Ishikawa (cell line): ENCODE results near the gene C10orf105.

Experiments used
- CEBPB ChIP-seq: IDR thresholded peaks from 2 replicates; pipeline ENCODE4 v1.6.1; 2012
- CREB1 ChIP-seq: IDR thresholded peaks from 2 replicates; pipeline ENCODE4 v1.6.1; 2012; ENCODE audit warnings: low read depth
- EGR1 ChIP-seq: IDR thresholded peaks from 2 replicates; pipeline ENCODE4 v1.6.1; 2012
- EP300 ChIP-seq: IDR thresholded peaks from 2 replicates; pipeline ENCODE4 v1.6.1; 2012; ENCODE audit warnings: borderline replicate concordance
- FOXM1 ChIP-seq: IDR thresholded peaks from 2 replicates; pipeline ENCODE4 v1.6.1; 2012; ENCODE audit warnings: low read depth, borderline replicate concordance
- NFIC ChIP-seq: IDR thresholded peaks from 2 replicates; pipeline ENCODE4 v1.6.1; 2012
- RAD21 ChIP-seq: IDR thresholded peaks from 2 replicates; pipeline ENCODE4 v1.6.1; 2012; ENCODE audit warnings: low read depth
- TAF1 ChIP-seq: IDR thresholded peaks from 2 replicates; pipeline ENCODE4 v1.6.1; 2012; ENCODE audit warnings: low read depth, mild to moderate bottlenecking
- TCF12 ChIP-seq: IDR thresholded peaks from 2 replicates; pipeline ENCODE4 v1.6.1; 2012; ENCODE audit warnings: low read depth
- TEAD4 ChIP-seq: IDR thresholded peaks from 2 replicates; pipeline ENCODE4 v1.6.1; 2012
- YY1 ChIP-seq: IDR thresholded peaks from 2 replicates; pipeline ENCODE4 v1.6.1; 2012; ENCODE audit warnings: low read depth
- ZBTB7A ChIP-seq: IDR thresholded peaks from 2 replicates; pipeline ENCODE4 v1.6.1; 2012; ENCODE audit warnings: low read depth
- TF ChIP-seq, protein P1 (sequence below): IDR thresholded peaks from 2 replicates; pipeline ENCODE4 v1.6.1; 2012
- TF ChIP-seq, protein P2 (sequence below): IDR thresholded peaks from 2 replicates; pipeline ENCODE4 v1.6.1; 2012
- TF ChIP-seq, protein P3 (sequence below): IDR thresholded peaks from 2 replicates; pipeline ENCODE4 v1.6.1; 2012; ENCODE audit warnings: low read depth, mild to moderate bottlenecking

The C10orf105 gene

DNA sequence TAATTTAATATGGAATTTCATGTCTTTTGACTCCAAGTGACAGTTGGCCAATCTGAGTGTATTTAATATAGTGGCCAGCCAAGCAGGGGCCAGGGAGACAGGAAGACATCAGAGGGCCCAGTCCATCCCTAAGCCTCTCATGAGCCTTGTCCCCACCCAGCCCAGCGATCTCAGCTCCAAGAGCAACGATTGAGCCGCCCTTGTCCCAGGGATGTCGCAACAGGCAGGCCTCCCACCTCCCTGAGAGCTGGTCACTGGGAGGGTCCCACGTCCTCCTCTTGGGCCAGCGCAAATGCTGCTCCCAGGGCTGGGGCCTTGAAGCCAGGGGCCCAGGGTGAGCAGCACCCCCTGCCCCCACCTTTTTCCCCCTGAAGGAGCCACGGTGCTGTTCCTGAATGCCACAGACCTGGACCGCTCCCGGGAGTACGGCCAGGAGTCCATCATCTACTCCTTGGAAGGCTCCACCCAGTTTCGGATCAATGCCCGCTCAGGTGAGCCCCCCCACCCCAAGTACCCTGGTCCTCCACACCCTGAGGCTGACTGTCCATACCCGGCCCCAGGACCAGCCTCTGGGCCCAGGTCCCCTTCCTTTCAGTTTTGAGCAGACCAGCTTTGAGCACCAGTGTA lies 29.4 kb downstream of the C10orf105 start:
- TF ChIP-seq CEBPB = peak; percentile 57; the same call in 1 of the 2 replicates
- TF ChIP-seq, protein P1, sequence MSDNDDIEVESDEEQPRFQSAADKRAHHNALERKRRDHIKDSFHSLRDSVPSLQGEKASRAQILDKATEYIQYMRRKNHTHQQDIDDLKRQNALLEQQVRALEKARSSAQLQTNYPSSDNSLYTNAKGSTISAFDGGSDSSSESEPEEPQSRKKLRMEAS = no peak

DNA sequence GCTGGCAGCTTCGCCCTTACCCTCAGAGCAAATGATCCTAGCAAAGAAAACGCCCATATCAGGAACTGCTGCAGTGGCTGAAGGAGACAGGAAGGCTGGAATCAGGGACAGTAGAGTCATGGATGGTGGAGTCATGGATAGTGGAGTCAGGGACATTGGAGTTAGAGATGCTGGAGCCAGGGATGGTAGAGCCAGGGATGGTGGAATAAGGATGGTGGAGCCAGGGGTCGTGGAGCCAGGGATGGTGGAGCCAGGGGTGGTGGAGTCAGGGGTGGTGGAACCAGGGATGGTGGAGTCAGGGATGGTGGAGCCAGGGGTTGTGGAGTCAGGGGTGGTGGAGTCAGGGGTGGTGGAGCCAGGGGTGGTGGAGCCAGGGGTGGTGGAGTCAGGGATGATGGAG lies 31.3 kb downstream of the C10orf105 start:
- TF ChIP-seq EP300 = no peak
- no peak for TF ChIP-seq YY1
- TF ChIP-seq, protein P2, sequence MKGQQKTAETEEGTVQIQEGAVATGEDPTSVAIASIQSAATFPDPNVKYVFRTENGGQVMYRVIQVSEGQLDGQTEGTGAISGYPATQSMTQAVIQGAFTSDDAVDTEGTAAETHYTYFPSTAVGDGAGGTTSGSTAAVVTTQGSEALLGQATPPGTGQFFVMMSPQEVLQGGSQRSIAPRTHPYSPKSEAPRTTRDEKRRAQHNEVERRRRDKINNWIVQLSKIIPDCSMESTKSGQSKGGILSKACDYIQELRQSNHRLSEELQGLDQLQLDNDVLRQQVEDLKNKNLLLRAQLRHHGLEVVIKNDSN = no peak
- TF ChIP-seq FOXM1 = no peak
- TF ChIP-seq TEAD4 = no peak

DNA sequence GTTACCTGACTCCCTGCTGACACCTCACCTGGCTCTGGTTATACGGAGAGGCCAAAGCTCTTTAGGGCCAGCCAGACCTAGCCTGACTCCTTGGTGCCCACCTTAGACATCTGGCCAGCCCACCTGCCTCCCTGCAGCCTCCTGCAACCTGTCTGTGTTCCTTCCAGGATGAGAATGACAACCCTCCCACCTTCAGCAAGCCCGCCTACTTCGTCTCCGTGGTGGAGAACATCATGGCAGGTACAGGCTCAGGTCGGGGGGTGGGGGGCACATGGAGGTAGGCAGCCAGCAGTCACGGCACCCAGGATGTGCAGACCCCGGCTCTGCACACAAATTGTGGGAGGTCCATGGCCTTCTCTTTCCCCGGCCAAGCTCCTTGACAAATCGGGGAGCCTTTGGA lies 32.1 kb downstream of the C10orf105 start:
- TF ChIP-seq RAD21 (no peak), TAF1 (no peak)

DNA sequence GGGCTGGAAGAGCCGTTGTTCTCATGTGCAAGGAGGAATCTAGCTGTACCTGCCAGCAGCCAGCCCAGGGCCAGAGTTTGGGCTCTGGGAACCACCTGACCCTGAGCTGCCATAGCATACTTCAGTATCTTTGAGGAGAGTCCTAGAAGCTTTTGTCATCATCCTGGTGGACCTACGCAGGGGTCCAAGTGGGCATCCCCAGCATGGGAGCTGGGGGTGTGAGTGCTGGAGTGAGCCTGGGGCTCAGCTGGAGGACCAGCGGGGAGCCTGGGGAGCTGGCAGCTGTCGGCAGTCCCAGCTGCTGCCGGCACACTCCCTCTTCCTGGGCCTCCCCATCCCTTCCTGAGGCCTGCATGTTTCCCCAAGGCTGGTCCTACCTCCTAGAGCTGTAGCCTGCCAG lies 32.5 kb downstream of the C10orf105 start:
- TF ChIP-seq NFIC (0 out of 2 replicates have a peak, but pooled peaks have one; percentile 35), YY1 (no peak)
- TF ChIP-seq, protein P1 = no peak

DNA sequence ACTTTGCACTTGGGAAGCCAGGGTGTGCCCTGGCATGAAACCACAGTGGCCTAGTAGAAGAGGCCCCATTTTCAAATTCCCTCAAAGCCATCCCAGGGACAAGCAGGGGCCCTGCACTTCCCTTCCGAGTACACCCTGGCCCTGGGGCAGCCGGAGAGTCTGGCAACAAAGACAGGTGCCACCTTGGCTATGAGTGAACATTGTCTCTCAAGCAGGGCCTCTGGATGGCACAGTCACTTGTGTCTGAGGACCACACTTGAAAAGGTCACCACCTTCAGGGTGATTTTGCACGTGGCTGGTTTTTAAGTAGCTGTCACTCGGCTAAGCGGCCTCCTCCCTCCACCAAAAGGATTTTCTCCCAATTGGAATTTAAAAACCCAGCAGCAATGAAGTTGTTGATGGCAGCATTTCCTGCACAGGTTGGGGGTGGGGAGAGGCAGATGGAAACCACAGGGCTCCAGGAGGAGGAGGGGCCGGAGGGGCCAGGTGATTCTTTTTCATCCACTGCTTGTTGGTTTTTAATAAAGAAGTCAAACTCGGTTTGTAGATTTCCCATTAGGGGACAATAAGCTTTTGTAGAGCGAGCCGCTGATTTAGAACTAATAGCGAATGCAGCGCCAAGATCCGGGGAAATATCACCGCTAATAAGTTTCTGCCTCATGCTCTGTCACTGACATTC lies 33.9 kb downstream of the C10orf105 start:
- TF ChIP-seq EP300 (no peak; the same call in 1 of the 2 replicates), NFIC (0 out of 2 replicates have a peak, but pooled peaks have one; percentile 17)

DNA sequence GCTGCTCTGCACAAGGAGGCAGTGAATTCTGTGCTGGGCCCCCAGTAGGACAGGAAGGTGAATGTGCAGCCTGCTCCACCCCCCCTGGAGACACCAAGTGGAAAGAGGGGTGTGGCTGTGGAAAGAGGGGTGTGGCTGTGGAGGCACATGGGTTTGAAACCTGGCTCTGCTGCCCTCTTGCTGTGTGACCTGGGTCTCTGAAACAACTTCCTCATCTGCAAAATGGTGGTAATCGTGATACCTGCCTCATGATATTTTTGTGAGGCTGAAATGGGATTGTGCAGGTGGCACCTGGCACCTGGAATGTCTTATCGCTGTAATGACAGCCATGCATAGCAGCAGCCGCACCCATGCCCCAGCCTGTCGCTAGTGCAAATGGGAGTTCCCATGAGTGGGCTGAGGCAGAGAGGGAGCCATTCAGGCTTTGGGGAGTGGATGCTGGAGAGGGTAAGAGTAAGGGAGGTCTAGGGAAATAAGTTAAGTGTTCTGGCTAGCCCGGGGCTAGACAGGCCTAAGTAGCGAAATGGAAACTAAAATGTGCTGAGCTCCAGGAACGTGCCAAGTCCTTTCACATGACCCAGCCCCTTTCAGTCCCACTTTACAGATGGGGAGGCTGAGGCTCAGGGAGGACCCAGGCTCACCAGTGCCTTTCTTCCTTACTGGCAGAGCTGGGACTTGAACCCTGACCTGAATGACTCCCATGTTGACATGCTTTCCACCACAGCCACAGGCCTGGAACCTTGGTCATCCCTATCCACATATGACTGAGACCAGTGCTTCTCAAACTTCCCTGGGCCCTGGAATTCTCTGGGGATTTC lies 35.0 kb downstream of the C10orf105 start:
- TF ChIP-seq, protein P2 = 0 out of 2 replicates have a peak, but pooled peaks have one; percentile 39
- TF ChIP-seq EP300 (no peak), EGR1 (no peak), FOXM1 (no peak), ZBTB7A (no peak), TEAD4 (no peak), YY1 (no peak), CREB1 (no peak), TAF1 (no peak), RAD21 (peak; percentile 49), TCF12 (no peak), NFIC (no peak), CEBPB (no peak)
- TF ChIP-seq, protein P3, sequence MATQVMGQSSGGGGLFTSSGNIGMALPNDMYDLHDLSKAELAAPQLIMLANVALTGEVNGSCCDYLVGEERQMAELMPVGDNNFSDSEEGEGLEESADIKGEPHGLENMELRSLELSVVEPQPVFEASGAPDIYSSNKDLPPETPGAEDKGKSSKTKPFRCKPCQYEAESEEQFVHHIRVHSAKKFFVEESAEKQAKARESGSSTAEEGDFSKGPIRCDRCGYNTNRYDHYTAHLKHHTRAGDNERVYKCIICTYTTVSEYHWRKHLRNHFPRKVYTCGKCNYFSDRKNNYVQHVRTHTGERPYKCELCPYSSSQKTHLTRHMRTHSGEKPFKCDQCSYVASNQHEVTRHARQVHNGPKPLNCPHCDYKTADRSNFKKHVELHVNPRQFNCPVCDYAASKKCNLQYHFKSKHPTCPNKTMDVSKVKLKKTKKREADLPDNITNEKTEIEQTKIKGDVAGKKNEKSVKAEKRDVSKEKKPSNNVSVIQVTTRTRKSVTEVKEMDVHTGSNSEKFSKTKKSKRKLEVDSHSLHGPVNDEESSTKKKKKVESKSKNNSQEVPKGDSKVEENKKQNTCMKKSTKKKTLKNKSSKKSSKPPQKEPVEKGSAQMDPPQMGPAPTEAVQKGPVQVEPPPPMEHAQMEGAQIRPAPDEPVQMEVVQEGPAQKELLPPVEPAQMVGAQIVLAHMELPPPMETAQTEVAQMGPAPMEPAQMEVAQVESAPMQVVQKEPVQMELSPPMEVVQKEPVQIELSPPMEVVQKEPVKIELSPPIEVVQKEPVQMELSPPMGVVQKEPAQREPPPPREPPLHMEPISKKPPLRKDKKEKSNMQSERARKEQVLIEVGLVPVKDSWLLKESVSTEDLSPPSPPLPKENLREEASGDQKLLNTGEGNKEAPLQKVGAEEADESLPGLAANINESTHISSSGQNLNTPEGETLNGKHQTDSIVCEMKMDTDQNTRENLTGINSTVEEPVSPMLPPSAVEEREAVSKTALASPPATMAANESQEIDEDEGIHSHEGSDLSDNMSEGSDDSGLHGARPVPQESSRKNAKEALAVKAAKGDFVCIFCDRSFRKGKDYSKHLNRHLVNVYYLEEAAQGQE = no peak
- TF ChIP-seq, protein P1 = peak; percentile 48; the same call in 1 of the 2 replicates

DNA sequence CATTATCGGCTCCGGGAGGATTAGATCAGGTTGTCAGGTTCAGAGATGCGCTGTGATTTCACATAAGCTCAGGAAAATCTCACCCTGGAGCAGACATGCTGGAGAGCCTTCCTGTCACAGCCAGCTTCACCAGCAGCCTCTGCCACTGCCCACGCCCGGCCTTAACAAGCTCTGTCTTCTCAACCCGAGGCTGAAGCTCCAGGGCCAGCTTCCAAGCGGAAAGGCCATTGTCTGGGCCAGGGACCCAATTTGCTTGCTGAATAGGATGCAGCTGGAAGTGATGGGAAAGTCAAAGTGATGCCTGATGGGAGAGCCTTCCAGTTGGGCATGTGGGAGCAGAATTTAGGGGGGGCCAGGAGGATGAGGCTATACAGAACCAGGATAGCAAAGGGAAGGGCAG lies 36.3 kb downstream of the C10orf105 start:
- TF ChIP-seq FOXM1 = no peak
- no peak for TF ChIP-seq CEBPB
- TF ChIP-seq EGR1 = no peak
- TF ChIP-seq, protein P3 = no peak
- TF ChIP-seq CREB1 = no peak
- no peak for TF ChIP-seq RAD21
- TF ChIP-seq, protein P2 = no peak
- TF ChIP-seq ZBTB7A = no peak
- no peak for TF ChIP-seq TAF1
- no peak for TF ChIP-seq EP300
- TF ChIP-seq, protein P1 = no peak
